Measurements from ENCODE around the gene ITPA.
A peak's percentile ranks its signal among the peaks of the same experiment; 100 is the strongest.
"Not testable (repeated sequence)": the region's sequence is repeated elsewhere in the genome, so short reads cannot be mapped to it uniquely, and the experiment has no call there.

ITPA gene

DNA sequence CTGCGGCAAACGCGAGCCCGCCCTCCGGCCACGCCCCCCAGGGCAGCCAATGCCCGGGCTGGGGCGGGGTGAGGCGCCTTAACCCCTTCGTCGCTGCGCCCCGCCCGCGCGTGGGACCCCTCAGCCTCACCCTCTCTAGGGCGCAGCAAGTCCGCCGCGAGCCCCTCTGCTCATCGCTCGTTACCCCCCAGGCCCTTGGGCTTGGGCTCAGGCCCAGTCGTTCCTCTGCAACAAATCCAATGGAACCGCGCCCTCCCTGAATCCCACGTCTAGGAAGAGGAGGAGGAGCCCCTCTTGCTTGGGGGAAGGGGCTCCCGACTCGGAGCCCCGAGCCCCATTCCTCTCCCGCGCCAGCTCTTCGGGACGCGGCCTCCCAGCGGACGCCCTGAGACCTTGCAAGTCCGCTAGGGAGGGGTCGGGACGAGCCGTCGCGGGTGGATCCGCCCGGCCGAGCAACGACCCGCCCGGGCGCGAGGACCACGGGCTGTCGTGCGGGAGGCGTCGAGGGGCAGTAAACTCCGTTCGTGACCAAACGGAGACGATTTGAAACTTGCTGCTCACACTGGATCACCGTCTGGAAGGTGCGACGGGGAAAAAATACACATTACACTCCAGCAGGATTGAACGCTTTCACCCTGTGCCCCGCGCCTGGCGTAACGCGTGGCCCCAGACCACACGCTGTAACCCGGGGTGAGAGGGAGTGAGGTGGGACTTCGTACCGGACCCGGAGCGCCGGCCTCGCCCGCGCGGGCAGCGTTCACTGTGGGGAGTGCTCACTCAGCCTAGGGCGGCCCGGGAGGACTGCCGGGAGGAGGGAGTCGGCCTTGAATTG is 35.5 kb upstream of the ITPA start:
- peak; percentile 37 to 39 for DNase-seq

DNA sequence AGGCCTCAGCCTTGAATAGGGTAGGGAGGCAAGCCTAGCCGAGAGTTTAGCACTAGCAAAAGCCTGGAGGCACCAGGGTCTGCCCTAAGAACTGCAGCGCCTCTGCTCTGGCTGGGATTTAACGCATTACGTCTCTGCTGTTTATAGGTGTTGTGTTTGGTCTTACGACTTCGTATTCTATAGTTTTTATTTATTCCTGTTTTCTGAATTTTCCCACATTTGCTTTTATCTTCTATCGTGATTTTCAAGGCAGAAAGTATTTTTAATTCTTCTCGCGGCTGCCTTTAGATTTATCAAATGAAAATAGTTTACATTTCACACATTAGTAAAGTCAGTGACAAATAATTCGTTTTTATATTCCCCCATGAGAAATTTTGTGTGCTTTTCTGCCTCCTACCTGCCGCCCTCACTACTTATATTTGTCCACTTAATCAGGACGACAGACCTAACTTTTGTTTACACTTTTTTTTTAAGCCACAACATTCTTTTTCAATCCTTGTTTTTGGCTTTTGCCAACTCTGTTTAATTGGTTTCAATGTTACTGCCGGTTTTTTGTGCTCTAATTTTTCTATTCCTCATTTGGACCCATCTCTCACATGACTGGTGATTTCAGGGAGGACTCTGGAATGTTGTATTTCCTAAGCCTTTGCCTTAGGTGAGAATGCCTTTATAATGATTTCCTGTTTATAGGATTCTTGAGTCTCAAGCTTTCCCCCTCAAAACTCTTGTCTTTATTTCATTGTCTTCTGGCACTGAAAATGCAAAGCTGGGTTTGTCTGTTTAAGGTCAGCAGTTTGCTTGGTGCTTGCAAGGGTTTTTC is 34.6 kb upstream of the ITPA start:
- no peak for DNase-seq

- no peak for DNase-seq
These were observed 34.0 kb upstream of the ITPA start for GRCh38 chr20:3175270-3175669.

GRCh38 chr20:3177746-3178485 is 31.4 kb upstream of the ITPA start:
- no peak for DNase-seq

DNA sequence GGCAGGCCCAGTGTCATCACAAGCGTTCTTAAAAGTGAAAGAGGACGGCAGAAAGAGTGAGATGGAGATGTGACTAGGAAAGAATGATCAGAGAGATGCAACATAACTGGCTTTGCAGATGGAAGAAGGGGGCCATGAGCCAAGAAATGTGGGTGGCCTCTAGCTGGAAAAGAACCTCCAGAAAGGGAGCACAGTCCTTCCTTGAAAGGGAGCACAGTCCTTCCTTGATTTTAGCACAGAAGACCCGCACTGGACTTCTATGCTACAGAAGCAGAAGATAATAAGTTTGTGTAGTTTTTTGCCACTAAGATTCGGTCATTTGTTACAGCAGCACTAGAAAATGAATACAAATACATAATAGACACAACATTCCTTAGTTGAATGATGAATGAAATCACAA is 29.0 kb upstream of the ITPA start:
- DNase-seq, result no peak

DNA sequence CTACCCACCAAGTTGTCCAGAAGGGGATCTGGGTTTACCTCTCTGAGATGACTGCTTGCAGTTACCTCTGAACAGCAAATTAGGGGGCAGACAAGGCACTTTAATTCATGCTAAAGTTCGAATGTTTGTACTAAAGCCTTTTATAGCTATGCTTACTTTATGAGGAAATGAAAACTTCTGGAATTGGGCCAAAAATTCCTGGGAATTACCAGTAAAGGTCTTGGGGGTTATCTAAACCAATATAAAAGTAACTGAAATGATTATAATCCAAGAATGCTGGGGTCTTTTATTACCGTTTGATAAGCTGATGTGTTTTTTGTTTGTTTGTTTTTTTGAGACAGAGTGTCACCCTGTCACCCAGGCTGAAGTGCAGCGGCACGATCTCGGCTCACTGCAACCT is 28.0 kb upstream of the ITPA start:
- DNase-seq, result no peak

DNA sequence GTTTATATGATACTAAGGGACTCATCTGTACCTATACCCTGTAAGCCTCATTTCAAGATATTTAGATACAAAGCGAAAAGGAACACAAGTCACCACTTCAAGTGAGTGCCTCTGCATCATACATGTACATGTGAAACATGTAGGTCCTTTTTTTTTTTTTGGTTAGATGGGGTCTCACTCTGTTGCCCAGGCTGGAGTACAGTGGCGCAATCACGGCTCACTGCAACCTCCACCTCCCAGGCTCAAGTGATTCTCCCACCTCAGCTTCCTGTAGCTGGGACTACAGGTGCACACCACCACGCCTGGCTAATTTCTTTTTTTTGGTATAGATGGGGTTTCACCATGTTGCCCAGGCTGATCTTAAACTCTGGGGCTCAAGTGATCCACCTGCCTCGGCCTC is 26.9 kb upstream of the ITPA start:
- not testable (repeated sequence) for DNase-seq

DNA sequence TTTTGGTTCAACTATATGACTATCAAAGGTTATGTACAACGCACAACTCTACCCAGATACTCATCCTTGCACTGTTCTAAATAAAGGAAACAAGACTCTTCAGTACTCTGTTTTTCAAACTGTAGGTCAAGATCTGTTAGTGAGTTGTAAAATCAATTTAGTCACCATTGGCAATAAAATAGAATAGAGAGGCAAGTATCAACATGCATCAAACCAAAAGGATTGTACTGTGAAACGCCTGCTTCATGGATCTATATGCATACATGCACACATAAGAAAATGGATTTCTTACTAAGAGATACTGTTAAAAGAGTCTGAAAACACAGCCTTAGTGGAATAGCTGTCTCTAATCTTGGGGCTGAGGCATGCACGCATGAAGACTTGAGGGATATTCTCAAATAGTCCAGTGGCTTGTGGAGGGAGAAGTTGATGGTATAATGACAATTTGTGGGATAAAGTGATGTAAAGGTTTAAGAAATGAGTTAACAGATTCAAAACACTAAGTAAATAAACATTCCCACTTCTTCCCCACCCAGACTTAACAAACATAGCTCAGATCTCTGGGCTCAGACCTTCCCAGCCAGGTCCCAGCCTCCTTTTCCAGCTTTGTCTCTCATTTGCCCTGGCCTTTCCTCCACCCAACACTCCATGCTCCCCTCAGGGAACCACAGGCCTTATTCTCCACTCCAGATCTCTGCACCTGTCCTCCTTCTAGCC is 25.2 kb upstream of the ITPA start:
- no peak for DNase-seq

GRCh38 chr20:3187861-3188260 is 21.4 kb upstream of the ITPA start:
- not testable (repeated sequence) for DNase-seq

DNA sequence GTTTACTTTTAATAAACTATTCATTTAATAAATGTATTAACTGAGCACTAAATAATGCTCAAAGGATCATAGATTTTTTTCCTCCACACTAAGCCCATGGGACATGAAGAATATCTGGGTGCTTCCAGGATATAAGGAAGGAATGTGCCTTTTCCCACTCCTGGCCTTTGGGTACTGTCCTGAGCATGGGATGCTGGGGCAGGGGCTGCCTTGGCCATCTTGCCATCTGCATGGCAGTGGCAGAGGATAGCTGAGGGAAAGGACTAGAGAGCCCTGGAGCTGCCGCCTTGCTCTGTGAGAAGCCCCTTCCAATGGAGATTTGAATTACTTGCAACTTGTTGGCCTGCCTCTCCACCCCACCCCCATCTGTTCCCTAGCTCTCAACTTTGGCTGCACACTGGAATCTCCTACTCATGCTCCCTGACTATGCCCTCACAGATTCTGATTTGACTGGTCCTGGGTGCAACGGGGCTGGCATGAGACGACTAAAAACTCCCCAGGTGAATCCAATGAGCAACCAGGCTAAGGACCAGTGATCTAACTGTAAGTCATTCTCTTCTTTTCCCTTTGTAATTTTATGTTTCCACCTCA is 20.4 kb upstream of the ITPA start:
- no peak for DNase-seq

GRCh38 chr20:3189561-3190131 is 19.7 kb upstream of the ITPA start:
- no peak for DNase-seq

DNA sequence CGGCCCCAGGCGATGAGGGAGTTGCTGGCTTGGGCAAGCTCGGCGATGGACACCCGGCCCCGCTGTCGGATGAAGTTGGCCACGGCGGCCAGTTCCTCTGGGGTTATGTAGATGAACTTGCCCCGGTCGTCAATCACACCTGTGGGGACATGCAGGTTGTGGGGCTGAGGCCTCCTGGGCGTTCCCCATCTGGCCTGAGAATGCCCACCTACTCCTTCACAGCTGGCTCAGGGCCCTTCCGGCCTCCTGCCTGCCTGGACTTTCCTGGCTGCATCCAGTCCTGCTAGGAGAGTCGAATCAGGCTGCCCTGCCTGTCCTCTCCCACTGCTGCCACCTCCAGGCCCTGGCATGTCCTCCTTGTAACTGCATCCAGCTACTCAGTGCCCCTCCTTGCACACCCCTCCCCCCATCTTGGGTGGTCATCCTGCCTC is 18.6 kb upstream of the ITPA start:
- DNase-seq, result no peak

DNA sequence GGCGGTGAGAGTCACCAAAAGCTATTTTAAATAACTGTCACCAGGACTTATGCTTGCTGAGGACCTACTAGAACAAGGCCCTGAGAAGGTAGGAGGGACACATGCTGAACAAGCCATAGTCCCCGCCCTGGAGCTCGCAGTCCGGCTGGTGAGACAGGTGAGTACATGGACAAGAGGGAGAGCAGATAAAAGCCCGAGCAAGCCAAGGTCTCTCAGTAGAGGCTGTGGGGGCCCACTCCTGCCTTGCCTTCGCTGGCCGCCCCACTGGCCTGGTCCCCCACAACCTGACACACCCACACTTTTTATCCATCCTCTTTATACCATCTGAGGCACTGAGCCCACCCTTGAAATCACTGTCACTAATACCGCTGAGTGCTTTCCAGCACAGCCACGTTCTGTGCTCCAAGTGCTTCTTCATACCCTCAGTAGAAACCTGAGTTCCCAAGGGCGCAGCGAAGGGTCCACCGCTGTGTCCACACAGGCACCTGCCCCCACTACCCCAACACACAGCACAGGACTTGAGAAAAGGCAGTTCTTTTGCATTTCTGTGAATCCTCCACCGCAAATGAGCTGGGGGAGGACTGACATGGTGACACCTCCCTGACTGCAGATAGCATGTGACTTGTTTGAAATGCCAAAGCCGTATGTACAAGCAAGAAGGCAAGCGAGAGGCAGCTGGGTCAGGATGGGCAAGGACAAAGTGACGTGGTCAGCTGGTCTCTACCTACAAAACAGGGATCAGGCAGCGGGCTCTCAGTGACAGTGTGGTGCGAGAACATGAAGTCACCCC is 16.9 kb upstream of the ITPA start:
- DNase-seq, result no peak

DNA sequence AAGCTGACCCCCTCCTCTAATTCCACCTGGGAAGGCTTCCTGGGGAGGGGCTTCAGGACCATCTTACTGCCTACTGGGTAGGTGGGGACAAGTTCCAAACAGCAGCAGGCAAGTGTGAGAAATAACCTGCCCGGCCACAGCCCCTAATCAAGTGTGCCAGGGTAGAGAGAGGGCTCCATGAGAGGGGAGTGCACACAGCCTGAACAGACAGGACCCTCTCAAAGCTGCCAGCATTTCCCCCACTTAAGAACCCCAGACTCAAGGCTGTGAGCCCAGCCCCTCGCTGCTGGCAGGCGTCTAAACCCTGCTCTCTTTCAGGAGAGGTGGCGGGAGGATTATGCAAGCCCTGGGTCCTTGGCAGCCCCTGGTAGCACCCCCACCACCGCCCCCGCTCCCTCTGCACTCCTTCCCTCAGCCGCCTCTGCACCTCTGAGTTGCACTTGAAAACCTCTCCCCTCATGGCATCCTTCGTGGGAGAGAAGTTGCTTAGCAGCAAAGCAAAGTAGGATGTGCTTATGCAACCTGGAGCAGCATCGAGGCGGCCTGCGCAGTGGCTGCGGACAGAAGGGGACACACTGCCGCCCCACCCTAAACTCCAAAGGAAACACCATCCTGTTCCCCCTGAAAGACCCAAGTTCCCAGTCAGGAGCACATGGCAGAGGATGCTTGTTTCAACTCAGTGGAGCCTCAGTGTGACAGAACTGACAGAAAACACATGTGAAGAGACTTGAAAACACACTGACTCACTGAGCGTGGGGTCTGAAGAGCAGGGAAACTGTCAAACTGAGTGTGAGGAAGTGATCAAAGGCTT is 15.3 kb upstream of the ITPA start:
- no peak for DNase-seq

- no peak for DNase-seq
These were observed 14.5 kb upstream of the ITPA start for GRCh38 chr20:3194617-3195280.

GRCh38 chr20:3195590-3196237 is 13.6 kb upstream of the ITPA start:
- no peak for DNase-seq

DNA sequence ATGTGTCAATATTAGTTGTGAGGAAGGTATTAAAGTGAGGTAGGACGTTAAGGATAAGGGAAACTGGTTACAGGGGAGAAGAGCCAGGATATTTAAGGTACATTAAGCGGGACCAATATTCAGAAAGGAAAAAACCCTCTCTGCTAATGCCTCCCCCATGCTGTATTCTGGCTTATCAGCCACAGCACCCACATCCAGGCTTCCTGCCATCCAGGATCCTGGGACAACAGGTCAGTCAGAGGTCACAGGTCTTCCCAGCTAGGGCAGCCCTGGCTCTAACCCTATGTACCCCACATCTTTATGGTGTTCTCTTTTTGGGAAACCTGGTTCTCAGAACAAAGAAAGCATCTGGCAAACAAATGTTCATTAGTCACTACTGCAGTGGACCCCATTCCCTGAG is 10.1 kb upstream of the ITPA start:
- no peak for DNase-seq

DNA sequence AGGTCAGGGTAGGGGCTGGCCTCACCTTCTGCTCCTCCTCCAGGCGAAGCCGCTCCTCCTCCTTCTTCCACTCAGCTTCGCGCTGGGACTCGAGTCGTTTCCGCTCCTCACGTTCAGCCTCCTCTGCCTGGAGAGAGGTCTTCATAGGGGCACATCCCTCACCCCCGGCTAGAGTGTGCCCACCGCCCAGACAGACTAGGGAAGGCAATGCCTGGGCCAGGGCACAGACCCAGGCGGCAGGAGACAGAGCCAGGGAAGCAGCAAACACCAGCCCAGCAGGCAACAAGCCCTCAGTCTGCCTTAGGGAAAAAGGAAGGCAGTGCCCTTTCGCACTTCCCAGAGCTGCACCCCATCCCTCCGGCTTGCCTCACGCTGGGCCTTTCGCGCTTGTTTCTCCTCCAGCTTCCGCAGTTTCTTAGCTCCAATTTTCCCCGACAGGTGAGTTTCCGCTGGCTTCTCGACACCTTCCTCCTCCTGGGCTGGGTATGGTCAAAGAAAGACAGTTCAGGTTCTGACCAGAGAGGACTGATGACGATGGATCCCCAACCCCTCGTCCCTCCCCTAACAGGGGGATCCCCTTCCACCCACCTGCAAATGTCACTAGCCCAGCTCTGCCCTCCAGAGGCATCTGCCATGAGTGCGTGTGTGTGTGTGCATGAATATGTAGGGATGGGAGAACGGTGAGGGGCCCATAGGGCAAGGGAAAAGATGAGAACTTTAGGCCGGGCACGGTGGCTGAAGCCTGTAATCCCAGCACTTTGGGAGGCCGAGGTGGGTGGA is 9.1 kb upstream of the ITPA start:
- DNase-seq, result no peak
